HG03469 (cell line): Measurements from ENCODE around the gene GNAO1.

Source experiments
- ATAC-seq: cut with Tn5 transposase; IDR thresholded peaks from one replicate; pipeline ENCODE4 v1.9.1; 2021; ENCODE audit warnings: mild to moderate bottlenecking, moderate library complexity, moderate number of reproducible peaks; ENCODE audit not compliant: unreplicated experiment

The GNAO1 gene

DNA sequence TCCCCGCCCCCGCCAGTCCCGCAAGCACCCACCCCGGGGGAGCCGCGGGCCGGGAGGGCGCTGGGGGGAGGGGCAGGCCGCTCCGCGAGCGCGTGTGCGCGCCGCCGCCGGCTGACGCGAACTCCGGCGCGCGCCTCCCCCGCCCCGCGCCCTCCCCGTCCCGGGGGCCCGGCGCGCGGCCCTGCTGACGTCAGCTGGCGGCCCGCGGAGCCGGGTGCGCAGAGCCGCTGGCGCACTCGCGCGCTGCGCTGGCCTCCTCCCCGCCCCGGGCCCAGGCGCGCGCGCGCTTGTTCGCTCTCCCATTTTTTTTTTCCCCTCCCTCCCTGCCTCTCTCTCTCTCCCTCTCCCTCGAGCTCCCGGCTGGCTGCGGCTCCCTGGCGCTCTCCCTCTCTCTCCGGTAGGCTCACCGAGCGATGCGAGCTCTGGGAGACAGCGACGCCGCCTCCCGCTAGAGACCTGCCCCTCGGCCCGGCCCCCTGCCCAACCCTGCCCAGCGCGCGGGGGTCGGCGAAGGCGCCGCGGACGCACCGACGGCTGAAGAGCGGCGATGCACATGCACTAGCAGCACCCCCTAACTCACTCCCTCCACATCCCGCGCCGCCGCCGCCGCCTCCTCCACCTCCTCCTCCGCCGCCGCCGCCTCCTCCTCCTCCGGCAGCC is at the start of gene GNAO1:
Gene GNAO1, plus strand, starts transcription at position 334 of the 660 bp plus-strand sequence. CDS start 747 bp downstream, outside the sequence.
- ATAC-seq = no peak

- no peak for ATAC-seq
Measured at GRCh38 chr16:56143666-56144065, 47.6 kb upstream of the GNAO1 start.

GRCh38 chr16:56145369-56145768 is 45.9 kb upstream of the GNAO1 start:
- no peak for ATAC-seq

- no peak for ATAC-seq
Measured at GRCh38 chr16:56151621-56152020, 39.7 kb upstream of the GNAO1 start.

DNA sequence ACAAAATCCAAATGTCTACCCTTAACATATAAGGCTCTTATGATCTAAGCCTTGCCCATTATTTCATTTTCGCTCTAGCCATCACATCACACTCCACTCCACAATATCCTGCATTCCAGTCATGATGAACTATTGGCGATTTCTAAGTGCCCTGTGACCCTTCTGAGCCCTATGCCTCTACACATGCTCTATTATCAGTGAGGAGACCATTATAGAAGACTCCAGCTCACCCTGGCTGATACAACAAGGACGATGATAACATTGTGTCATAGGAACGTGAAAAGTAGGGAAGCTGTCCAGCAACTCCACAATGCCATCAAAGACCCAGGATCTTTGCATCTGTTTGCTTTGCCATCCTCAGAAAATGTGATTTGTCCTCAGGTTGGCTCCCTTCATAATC is 29.6 kb upstream of the GNAO1 start:
- no peak for ATAC-seq

DNA sequence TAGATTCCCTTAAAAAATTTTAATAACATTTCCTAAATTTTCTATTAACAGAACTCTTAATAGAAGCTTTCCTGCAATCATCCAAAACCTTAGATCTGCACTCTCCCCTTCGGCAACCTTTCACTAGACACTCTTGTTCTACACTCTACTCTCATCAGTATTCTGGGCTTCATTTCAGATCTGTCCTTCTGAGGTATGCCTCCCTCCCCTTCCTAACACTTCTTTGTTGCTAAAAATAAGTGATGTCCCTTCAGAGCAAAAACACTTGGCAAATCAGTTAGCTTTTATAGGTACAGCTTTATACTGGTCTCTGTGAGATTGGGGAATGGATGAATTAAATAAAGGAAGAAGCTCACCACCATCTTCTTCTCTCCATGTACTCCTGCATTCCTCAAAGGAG is 28.2 kb upstream of the GNAO1 start:
- ATAC-seq = no peak

- ATAC-seq = peak; percentile 97
Measured at GRCh38 chr16:56163938-56164337, 27.4 kb upstream of the GNAO1 start.

DNA sequence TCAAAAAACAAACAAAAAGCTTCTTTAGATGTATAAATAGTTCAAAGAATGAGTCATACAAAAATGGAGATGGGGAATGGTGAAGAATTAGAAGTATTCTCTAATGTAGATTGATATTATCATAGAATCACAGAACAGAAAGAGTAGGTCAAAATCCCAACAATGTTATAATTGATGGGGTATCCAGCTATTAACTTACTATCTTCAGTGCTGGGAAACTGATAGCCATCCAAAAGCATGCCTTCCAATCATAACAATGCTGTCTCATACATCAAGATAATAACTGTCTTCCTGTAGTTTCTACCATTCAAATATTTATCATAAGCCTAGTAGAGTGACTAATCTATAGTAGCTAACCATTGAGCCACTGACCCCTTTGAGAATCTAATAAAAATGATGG is 26.7 kb upstream of the GNAO1 start:
- ATAC-seq = no peak

- no peak for ATAC-seq
Measured at GRCh38 chr16:56174411-56174810, 16.9 kb upstream of the GNAO1 start.

- no peak for ATAC-seq
Measured at GRCh38 chr16:56181401-56181800, 9.9 kb upstream of the GNAO1 start.

DNA sequence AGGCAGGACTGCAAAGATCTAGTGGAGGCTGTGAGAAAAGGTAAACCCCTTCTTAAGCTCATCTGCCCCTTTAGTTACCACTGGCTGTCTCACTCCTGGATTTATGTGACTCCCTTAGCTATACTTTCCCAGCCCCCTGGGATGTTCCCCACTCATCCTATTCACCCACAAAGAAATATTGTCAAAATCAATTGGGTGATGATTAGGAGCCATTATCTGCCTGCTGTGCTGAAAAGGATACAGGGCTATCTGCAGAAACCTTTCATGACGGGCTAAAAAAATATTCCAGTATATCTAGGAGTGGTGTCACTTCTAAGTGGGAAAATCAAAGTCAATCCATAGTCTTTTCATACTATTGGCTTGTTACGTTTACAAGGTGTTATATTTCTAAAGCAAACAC is 8.0 kb upstream of the GNAO1 start:
- ATAC-seq = no peak

DNA sequence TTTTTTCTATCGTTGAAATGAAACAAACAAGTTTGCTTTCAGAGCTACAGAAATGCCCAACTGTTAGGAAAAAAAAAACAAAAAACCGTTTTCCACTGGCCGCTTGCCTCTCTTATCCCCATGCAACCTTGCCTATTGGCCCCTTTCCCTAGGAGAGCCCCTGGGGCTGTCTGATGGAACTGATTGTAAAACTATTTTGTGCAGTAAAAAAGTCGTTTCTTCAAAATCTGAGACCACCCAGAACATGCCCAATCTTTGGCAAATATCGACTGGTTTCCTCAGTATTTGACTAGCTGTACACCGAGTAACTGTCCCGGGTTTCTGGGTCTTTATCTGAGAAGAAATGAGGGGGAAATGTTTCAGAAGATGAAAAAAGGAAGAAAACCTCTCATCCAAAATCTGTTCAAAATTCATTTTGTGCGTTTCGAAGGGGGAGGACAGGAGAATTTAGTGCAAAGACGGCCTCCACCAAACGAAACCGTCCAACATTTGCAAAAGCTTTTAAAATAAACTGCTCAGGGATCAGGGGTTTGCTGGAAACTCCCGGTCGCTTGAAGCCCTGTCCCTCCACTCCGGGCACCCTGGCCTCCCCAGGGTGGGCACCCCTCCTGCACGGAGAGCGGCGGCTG is 1.1 kb upstream of the GNAO1 start:
- no peak for ATAC-seq

- no peak for ATAC-seq
Measured at GRCh38 chr16:56190677-56191155, 573 bp upstream of the GNAO1 start.

- ATAC-seq = no peak
Measured at GRCh38 chr16:56191835-56192634, 746 bp downstream of the GNAO1 start.

GRCh38 chr16:56192635-56192945 is 1.3 kb downstream of the GNAO1 start:
- ATAC-seq = no peak

DNA sequence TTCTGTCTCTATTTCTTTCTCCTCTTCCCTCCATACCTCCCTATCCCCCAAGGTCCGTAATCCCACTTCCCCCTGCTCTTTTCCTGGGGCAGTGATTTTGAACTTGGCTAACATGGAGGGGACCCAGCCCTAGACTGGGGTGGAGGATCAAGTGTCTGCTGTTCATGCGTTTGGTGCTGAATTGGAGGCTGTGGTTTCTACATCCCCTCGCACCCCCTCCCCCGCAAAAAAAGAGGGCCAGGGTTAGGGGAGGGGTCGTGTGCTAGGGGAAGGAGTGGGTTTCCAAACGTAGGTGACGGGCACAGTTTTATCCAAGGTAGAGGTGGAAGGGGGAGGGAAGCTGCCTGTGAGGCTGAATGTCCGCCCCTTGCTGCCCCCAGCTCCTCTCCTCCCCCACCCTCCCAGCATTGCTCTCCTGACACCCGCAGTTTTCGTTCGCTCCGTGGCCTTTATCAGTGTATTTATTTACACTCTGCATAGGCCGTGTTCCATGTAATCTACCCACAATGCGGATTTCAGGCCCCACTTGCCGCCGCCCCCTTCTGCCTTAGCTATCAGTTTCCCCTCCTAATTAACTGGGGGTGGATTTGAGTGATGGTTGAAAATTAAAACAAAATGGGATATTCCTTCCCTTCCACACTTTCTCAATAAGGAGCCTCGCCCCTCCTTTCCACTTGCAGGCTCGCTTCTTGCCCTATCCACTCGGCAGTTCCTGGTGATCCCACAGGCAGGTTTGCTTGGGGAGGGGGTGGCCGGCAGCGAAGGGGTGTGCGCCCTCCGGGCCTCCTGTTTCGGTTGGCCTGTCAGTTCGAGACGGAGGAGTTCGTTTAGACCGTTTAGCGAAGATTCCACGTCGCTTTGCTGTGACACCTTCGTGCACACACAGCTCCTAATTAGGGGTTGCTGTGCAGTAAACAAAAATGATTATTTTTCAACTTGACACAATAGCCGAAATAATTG is 2.0 kb downstream of the GNAO1 start:
- no peak for ATAC-seq

DNA sequence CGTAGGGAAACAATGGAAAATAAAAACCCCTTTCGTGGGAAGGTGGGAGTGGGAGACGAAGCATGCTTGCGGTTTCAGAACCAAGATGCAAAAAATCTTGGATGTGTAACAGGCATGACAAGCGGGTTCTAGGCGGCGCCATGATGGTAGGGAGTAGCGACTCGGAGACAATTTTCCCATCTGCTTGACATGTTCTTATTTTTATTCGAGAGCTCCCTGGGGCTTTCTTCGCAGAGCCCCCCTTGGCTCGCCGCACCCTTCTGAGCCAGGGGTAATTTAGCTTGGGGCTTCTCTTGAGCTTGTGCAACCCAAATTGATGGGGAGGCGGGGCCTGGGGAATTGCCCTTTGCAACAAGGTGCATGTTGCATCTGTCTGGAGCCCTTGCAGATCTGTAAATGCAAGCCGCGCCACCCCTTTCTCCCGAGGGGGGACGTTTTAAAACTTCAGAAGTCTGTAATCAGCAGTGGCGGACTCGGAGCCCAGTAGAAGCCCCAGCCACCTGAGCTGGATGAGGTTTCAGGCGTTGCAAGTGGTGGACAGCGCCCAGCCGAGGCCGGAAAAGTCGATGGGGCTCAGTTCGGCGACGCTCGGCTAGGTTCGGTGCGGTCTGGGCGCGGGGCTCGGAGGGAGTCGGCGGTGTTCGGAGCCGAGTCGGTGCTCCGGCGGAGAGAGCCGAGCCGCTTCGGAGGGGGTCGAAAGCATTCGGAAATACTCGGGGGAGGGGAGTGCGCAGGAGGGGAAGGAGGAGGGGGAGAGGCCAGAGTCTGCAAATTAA is 2.9 kb downstream of the GNAO1 start:
- ATAC-seq = no peak

DNA sequence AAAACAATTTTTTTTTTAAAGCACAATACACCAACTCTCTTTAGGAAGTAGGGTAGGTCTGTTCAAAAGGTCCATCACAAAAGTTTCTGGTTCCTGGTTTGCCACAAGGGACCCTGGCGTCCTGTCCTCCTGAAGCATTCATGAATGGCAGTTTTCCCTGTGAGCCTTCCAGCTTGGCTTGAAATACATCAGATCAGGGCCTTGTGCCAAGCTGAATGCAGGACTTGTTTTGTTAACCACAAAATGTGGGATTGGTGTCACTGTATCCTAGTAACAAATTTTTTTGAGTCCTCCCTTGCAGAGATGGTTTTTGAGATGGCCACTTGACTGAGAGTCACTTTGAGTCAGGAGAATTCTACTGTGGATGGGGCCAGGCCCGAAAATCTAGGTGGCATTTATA is 3.9 kb downstream of the GNAO1 start:
- ATAC-seq = no peak

- ATAC-seq = no peak
Measured at GRCh38 chr16:56196381-56196780, 5.1 kb downstream of the GNAO1 start.
